HepG2 (cell line): ENCODE measurements around the gene RNF208. TPM values are rescaled to one million over a fixed set of nuclear protein-coding genes. Genes with fewer than 3 reads are reported as not detected.
A peak's percentile ranks its signal among the peaks of the same experiment; 100 is the strongest.

Source experiments
- ATF5 ChIP-seq: sonication (generic); formaldehyde crosslinking; IDR thresholded peaks from 2 replicates; pipeline ENCODE4 v1.4.0; 2020; ENCODE audit warnings: mild to moderate bottlenecking, low read depth, missing genetic modification reagents
- BCL6 ChIP-seq: IDR thresholded peaks from 2 replicates; pipeline ENCODE4 v1.6.1; 2016; ENCODE audit warnings: missing genetic modification reagents, missing compliant biosample characterization
- CREM ChIP-seq, 2 experiments: sonication (generic) in 1 of 2; formaldehyde crosslinking in 1 of 2; IDR thresholded peaks; 2 replicates each; pipeline versions ENCODE4 v1.4.0 to v1.6.1; 2016 to 2020; ENCODE audit warnings: antibody characterized with exemption in 1 of 2, mild to moderate bottlenecking in 1 of 2, missing genetic modification reagents in 1 of 2
- HMGXB4 ChIP-seq, 2 experiments: sonication (generic) in 1 of 2; formaldehyde crosslinking in 1 of 2; IDR thresholded peaks; 2 replicates each; pipeline versions ENCODE4 v1.4.0 to v1.6.1; 2018 to 2020; ENCODE audit warnings: missing genetic modification reagents in 2 of 2, borderline replicate concordance in 1 of 2, low read depth in 1 of 2, mild to moderate bottlenecking in 1 of 2, missing biosample characterization in 1 of 2
- IKZF4 ChIP-seq: sonication (generic); formaldehyde crosslinking; IDR thresholded peaks from 2 replicates; pipeline ENCODE4 v1.5.1; 2020; ENCODE audit warnings: borderline replicate concordance, mild to moderate bottlenecking, low read depth, missing genetic modification reagents; ENCODE audit errors: not compliant biosample characterization
- KDM6A ChIP-seq: IDR thresholded peaks from 2 replicates; pipeline ENCODE4 v1.6.1; 2016; ENCODE audit warnings: low read depth
- MIXL1 ChIP-seq: IDR thresholded peaks from 2 replicates; pipeline ENCODE4 v1.6.1; 2016
- NR2F2 ChIP-seq: IDR thresholded peaks from 2 replicates; pipeline ENCODE4 v1.6.1; 2012; ENCODE audit warnings: low read depth, inconsistent platforms, borderline replicate concordance
- RFXANK ChIP-seq: IDR thresholded peaks from 2 replicates; pipeline ENCODE4 v1.6.1; 2016
- ZNF18 ChIP-seq: sonication (generic); formaldehyde crosslinking; IDR thresholded peaks from 2 replicates; pipeline ENCODE4 v1.8.0; 2022; ENCODE audit warnings: mild to moderate bottlenecking, missing genetic modification reagents; ENCODE audit not compliant: insufficient replicate concordance
- ZNF282 ChIP-seq: fragments of 450-650 bp; IDR thresholded peaks from 2 replicates; pipeline ENCODE4 v1.6.1; 2018; ENCODE audit not compliant: partially characterized antibody
- ZNF331 ChIP-seq: sonication (generic); formaldehyde crosslinking; IDR thresholded peaks from 2 replicates; pipeline ENCODE4 v1.4.0; 2020; ENCODE audit warnings: missing genetic modification reagents
- ZNF644 ChIP-seq: IDR thresholded peaks from 2 replicates; pipeline ENCODE4 v1.6.1; 2016; ENCODE audit warnings: low read depth
- ZNF772 ChIP-seq: sonication (generic); formaldehyde crosslinking; IDR thresholded peaks from 2 replicates; pipeline ENCODE4 v1.5.0; 2020; ENCODE audit warnings: mild to moderate bottlenecking, missing genetic modification reagents
- polyA plus RNA-seq, 8 experiments: library from polyadenylated mRNA; depleted of rRNA in 3 of 8; stranded (reverse) in 7 of 8; unstranded in 1 of 8; fragments of >200 nt; fragmentation: Illumina TruSeq in 4 of 8; extraction: Trizol in 4 of 8; gene quantifications; 2 replicates each; pipeline versions ENCODE4 v1.2.1 to v1.2.3, GENCODE V29; 2011 to 2016; ENCODE audit warnings: low read depth in 4 of 8, missing spikeins in 1 of 8, mixed read lengths in 1 of 8; ENCODE audit not compliant: insufficient read depth in 1 of 8
- total RNA-seq, 5 experiments: library from RNA; depleted of rRNA; stranded (reverse); fragments of >200 nt; fragmentation: Illumina TruSeq; extraction: Trizol; gene quantifications; 2 replicates each; pipeline ENCODE4 v1.2.3, GENCODE V29; 2016; ENCODE audit warnings: low read depth in 1 of 5
- TF ChIP-seq, protein P1 (sequence below): IDR thresholded peaks from 2 replicates; pipeline ENCODE4 v1.6.1; 2016; ENCODE audit warnings: missing biosample characterization, missing genetic modification reagents, low read depth
- TF ChIP-seq, protein P2 (sequence below), 2 experiments: fragments of 450-650 bp in 1 of 2; sonication (generic) in 1 of 2; formaldehyde crosslinking; IDR thresholded peaks; 2 replicates each; pipeline versions ENCODE4 v1.5.0 to v1.8.0; 2020 to 2022; ENCODE audit warnings: mild to moderate bottlenecking in 1 of 2, missing genetic modification reagents in 1 of 2
- TF ChIP-seq, protein P3 (sequence below): sonication (generic); formaldehyde crosslinking; IDR thresholded peaks from 2 replicates; pipeline ENCODE4 v1.5.0; 2020; ENCODE audit warnings: mild to moderate bottlenecking, missing genetic modification reagents

Gene RNF208
- total and polyA plus RNA-seq, 2 of the 13 experiments (the other 11 are each of a cell fraction or from before 2014, with no cell fraction given), result 1.6 to 2.1 TPM

- TF ChIP-seq NR2F2 (no peak), KDM6A (CRISPR knock-in tag) (no peak), ZNF772 (no peak), BCL6 (CRISPR knock-in tag) (no peak; the same call in 1 of the 2 replicates), ZNF331 (CRISPR knock-in tag) (peak; percentile 75; the same call in 1 of the 2 replicates), ZNF282 (no peak), CREM (IDR thresholded peaks at IDR 0.05) (peak; percentile 59; the same call in 1 of the 2 replicates), CREM (CRISPR knock-in tag; IDR thresholded peaks at IDR 0.05) (no peak), RFXANK (no peak), MIXL1 (no peak), ZNF644 (CRISPR knock-in tag) (no peak), HMGXB4 (CRISPR knock-in tag; IDR thresholded peaks at IDR 0.05; ENCODE audit: borderline replicate concordance in 1 of 2, low read depth in 1 of 2) (peak; percentile 97 to 98), IKZF4 (CRISPR knock-in tag) (no peak), ATF5 (no peak), ZNF18 (no peak)
- TF ChIP-seq, protein P1, sequence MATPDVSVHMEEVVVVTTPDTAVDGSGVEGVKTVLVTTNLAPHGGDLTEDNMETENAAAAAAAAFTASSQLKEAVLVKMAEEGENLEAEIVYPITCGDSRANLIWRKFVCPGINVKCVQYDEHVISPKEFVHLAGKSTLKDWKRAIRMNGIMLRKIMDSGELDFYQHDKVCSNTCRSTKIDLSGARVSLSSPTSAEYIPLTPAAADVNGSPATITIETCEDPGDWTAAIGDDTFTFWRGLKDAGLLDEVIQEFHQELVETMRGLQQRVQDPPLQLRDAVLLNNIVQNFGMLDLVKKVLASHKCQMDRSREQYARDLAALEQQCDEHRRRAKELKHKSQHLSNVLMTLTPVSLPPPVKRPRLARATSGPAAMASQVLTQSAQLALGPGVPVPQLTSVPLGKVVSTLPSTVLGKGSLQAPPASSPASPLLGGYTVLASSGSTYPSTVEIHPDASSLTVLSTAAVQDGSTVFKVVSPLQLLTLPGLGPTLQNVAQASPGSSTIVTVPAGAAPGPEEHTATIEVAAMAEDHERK (CRISPR knock-in tag), result no peak; the same call in 1 of the 2 replicates
- TF ChIP-seq, protein P2, sequence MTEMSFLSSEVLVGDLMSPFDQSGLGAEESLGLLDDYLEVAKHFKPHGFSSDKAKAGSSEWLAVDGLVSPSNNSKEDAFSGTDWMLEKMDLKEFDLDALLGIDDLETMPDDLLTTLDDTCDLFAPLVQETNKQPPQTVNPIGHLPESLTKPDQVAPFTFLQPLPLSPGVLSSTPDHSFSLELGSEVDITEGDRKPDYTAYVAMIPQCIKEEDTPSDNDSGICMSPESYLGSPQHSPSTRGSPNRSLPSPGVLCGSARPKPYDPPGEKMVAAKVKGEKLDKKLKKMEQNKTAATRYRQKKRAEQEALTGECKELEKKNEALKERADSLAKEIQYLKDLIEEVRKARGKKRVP (CRISPR knock-in tag; IDR thresholded peaks at IDR 0.05), result peak in 1 of 2 experiments; percentile 59; a peak in 2 of 4 replicates
- TF ChIP-seq, protein P3, sequence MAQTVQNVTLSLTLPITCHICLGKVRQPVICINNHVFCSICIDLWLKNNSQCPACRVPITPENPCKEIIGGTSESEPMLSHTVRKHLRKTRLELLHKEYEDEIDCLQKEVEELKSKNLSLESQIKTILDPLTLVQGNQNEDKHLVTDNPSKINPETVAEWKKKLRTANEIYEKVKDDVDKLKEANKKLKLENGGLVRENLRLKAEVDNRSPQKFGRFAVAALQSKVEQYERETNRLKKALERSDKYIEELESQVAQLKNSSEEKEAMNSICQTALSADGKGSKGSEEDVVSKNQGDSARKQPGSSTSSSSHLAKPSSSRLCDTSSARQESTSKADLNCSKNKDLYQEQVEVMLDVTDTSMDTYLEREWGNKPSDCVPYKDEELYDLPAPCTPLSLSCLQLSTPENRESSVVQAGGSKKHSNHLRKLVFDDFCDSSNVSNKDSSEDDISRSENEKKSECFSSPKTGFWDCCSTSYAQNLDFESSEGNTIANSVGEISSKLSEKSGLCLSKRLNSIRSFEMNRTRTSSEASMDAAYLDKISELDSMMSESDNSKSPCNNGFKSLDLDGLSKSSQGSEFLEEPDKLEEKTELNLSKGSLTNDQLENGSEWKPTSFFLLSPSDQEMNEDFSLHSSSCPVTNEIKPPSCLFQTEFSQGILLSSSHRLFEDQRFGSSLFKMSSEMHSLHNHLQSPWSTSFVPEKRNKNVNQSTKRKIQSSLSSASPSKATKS (CRISPR knock-in tag), result no peak
Measured at GRCh38 chr9:137236238-137236935, 14.3 kb upstream of the RNF208 start (continued).
